ENCODE measurements around the gene CALML3. TPM values are rescaled to one million over a fixed set of nuclear protein-coding genes. Genes with fewer than 3 reads are reported as not detected.

CALML3 gene
- polyA plus RNA-seq, 4 donors = 0.07 to 0.27 (median 0.22) TPM; not detected in 1

GRCh38 chr10:5566614-5567013 is 41.9 kb downstream of the CALML3 start:
- no peaks in the 10 kb centered on the region for H3K36me3 ChIP-seq (ENCODE audit: control insufficient read depth in 3 of 3, insufficient read depth in 2 of 3, low read depth in 1 of 3, low read length in 3 of 3)
- H3K27me3 ChIP-seq (ENCODE audit: control insufficient read depth in 3 of 3, insufficient read depth in 3 of 3, low read length in 3 of 3) = no peaks in the 10 kb centered on the region
- H3K4me1 ChIP-seq (ENCODE audit: control insufficient read depth in 3 of 3, insufficient read depth in 2 of 3, low read depth in 1 of 3, low read length in 2 of 3) = peaks cover 0 to 33% (median 0%) of the 10 kb centered on the region in 3 donors
- H3K27ac ChIP-seq (ENCODE audit: low read depth in 1 of 3, low read length in 2 of 3) = no peak overlapping the region
- DNase-seq (no peak), FAIRE-seq (no peak)
- no peak overlapping the region for H3K4me3 ChIP-seq (ENCODE audit: low read depth in 1 of 3, low read length in 3 of 3)
- WGBS, 3 donors = 83 to 93% (median 83%) methylated on average over 3 of the region's 3 CpGs
- no peaks in the 10 kb centered on the region for H3K9me3 ChIP-seq (ENCODE audit: control insufficient read depth in 2 of 2, insufficient read depth in 1 of 2, low read depth in 1 of 2, low read length in 1 of 2)

DNA sequence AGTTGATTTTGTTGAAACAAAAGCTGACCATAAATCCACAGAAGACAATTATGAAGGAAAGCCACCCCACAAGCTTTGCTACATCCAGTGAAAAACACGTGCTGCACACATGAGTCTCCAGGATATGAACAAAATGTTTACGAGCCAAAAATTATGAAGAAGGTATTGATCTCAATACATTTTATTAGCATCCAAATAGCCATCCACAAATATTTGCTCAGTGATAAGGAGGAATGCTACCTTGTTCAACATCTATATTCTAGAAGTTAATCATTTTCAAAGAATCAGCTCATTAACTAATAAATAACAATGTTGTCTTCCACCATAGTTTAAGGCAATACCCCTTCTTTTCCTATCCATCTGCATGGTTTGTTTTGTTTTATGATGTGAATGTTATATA is 42.7 kb downstream of the CALML3 start:
- Histone ChIP-seq H3K4me1 (ENCODE audit: control insufficient read depth in 3 of 3, insufficient read depth in 2 of 3, low read depth in 1 of 3, low read length in 2 of 3) (peaks cover 0 to 41% (median 4%) of the 10 kb centered on the region in 3 donors), H3K9me3 (ENCODE audit: control insufficient read depth in 2 of 2, insufficient read depth in 1 of 2, low read depth in 1 of 2, low read length in 1 of 2) (no peaks in the 10 kb centered on the region), H3K36me3 (ENCODE audit: control insufficient read depth in 3 of 3, insufficient read depth in 2 of 3, low read depth in 1 of 3, low read length in 3 of 3) (no peaks in the 10 kb centered on the region), H3K4me3 (ENCODE audit: low read depth in 1 of 3, low read length in 3 of 3) (no peak overlapping the region), H3K27me3 (ENCODE audit: control insufficient read depth in 3 of 3, insufficient read depth in 3 of 3, low read length in 3 of 3) (no peaks in the 10 kb centered on the region), H3K27ac (ENCODE audit: low read depth in 1 of 3, low read length in 2 of 3) (peak overlapping the region in 1 of 3 donors; percentile 6)
- FAIRE-seq (no peak), DNase-seq (peak; percentile 50 to 62)
- WGBS, 3 donors = 15 to 68% (median 46%) methylated on average over 2 of the region's 2 CpGs

- H3K27ac ChIP-seq (ENCODE audit: low read depth in 1 of 3, low read length in 2 of 3) = no peak overlapping the region
- no peaks in the 10 kb centered on the region for H3K9me3 ChIP-seq (ENCODE audit: control insufficient read depth in 2 of 2, insufficient read depth in 1 of 2, low read depth in 1 of 2, low read length in 1 of 2)
- DNase-seq (no peak), FAIRE-seq (no peak)
- H3K36me3 ChIP-seq (ENCODE audit: control insufficient read depth in 3 of 3, insufficient read depth in 2 of 3, low read depth in 1 of 3, low read length in 3 of 3) = no peaks in the 10 kb centered on the region
- WGBS, 3 donors = 85 to 93% (median 93%) methylated on average over 2 of the region's 2 CpGs
- H3K27me3 ChIP-seq (ENCODE audit: control insufficient read depth in 3 of 3, insufficient read depth in 3 of 3, low read length in 3 of 3) = no peaks in the 10 kb centered on the region
- H3K4me1 ChIP-seq (ENCODE audit: control insufficient read depth in 3 of 3, insufficient read depth in 2 of 3, low read depth in 1 of 3, low read length in 2 of 3) = peaks cover 0 to 43% (median 6%) of the 10 kb centered on the region in 3 donors
- H3K4me3 ChIP-seq (ENCODE audit: low read depth in 1 of 3, low read length in 3 of 3) = no peak overlapping the region
Measured at GRCh38 chr10:5568984-5569383, 44.2 kb downstream of the CALML3 start.

DNA sequence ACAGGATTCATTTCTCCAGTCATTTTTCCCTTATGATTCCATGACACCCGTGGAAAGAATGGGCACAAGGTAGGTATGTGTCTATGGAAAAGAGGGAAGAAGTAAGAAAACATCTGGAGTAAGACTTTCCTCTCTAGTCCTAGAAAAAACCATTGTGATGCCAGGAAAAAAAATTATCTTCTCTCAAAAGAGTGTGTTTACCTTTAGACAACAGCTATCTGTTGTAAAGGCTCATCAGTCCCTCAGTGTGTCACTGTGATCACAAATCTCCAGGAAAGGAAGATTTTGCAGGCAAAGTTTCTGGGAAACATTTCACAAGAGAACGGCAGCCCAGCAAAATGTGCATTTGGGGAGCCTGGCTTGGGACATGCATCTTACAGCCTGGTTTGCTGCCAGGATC is 44.8 kb downstream of the CALML3 start:
- no peak for FAIRE-seq
- WGBS, 3 donors = 77 to 81% (median 79%) methylated on average over 2 of the region's 2 CpGs

GRCh38 chr10:5570007-5570655 is 45.4 kb downstream of the CALML3 start:
- DNase-seq = no peak
- no peaks in the 10 kb centered on the region for H3K27me3 ChIP-seq (ENCODE audit: control insufficient read depth in 3 of 3, insufficient read depth in 3 of 3, low read length in 3 of 3)
- H3K4me1 ChIP-seq (ENCODE audit: control insufficient read depth in 3 of 3, insufficient read depth in 2 of 3, low read depth in 1 of 3, low read length in 2 of 3) = peaks cover 0 to 43% (median 10%) of the 10 kb centered on the region in 3 donors
- FAIRE-seq = no peak
- no peaks in the 10 kb centered on the region for H3K9me3 ChIP-seq (ENCODE audit: control insufficient read depth in 2 of 2, insufficient read depth in 1 of 2, low read depth in 1 of 2, low read length in 1 of 2)
- H3K27ac ChIP-seq (ENCODE audit: low read depth in 1 of 3, low read length in 2 of 3) = no peak overlapping the region
- no peak overlapping the region for H3K4me3 ChIP-seq (ENCODE audit: low read depth in 1 of 3, low read length in 3 of 3)
- whole genome bisulfite sequencing, 3 donors = 82 to 88% (median 86%) methylated on average over 22 to 24 of the region's 24 CpGs
- peaks cover 0 to 1% (median 0%) of the 10 kb centered on the region in 3 donors for H3K36me3 ChIP-seq (ENCODE audit: control insufficient read depth in 3 of 3, insufficient read depth in 2 of 3, low read depth in 1 of 3, low read length in 3 of 3)

More for the DNA sequence above, 44.8 kb downstream of the CALML3 start:
- Histone ChIP-seq H3K27me3 (ENCODE audit: control insufficient read depth in 3 of 3, insufficient read depth in 3 of 3, low read length in 3 of 3) (no peaks in the 10 kb centered on the region), H3K4me1 (ENCODE audit: control insufficient read depth in 3 of 3, insufficient read depth in 2 of 3, low read depth in 1 of 3, low read length in 2 of 3) (peaks cover 0 to 43% (median 10%) of the 10 kb centered on the region in 3 donors), H3K27ac (ENCODE audit: low read depth in 1 of 3, low read length in 2 of 3) (no peak overlapping the region), H3K36me3 (ENCODE audit: control insufficient read depth in 3 of 3, insufficient read depth in 2 of 3, low read depth in 1 of 3, low read length in 3 of 3) (no peaks in the 10 kb centered on the region), H3K9me3 (ENCODE audit: control insufficient read depth in 2 of 2, insufficient read depth in 1 of 2, low read depth in 1 of 2, low read length in 1 of 2) (no peaks in the 10 kb centered on the region), H3K4me3 (ENCODE audit: low read depth in 1 of 3, low read length in 3 of 3) (no peak overlapping the region)
- DNase-seq = no peak

DNA sequence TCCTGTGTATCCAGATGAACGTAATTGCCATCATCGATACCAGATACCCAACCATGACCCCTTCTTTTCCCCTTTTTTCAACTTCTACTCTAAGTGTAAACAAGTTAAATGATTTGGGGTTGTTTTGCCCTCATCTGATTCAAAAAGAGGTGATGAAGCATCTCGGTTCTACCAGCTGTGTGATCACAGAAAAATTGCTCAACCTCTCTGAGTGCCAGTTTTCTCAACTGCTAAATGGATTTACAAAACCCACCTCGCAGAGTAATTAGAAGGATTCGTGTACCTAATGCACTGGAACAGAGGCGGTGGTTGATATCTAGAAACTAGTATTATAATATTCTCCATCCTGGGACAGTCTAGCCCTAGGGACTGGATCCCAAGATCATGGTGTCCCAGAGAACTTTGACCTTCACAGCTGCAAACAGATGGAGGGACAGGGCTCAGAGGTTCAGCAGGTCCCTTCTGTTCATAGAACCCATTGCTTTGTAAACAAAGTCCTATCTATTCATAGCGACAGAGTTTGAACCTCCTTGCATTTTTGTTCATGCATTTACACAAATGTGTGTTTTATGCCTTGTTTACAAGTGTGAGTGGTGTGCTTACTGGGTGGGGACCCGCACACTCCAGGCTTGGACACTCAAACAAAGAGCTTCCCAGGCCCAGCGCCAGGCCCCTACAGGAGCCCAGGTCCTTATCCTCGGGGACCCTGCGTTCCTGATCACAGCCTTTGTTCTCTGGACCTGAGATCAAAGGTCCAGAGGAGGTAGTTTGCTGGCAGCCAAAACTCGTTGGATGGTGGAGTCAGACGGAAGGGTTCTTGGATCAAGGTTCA is 46.4 kb downstream of the CALML3 start:
- Histone ChIP-seq H3K4me1 (ENCODE audit: control insufficient read depth in 3 of 3, insufficient read depth in 2 of 3, low read depth in 1 of 3, low read length in 2 of 3) (peaks cover 0 to 50% (median 15%) of the 10 kb centered on the region in 3 donors), H3K27ac (ENCODE audit: low read depth in 1 of 3, low read length in 2 of 3) (peak overlapping the region in 2 of 3 donors; percentile 26 to 49), H3K36me3 (ENCODE audit: control insufficient read depth in 3 of 3, insufficient read depth in 2 of 3, low read depth in 1 of 3, low read length in 3 of 3) (peaks cover 0 to 4% (median 0%) of the 10 kb centered on the region in 3 donors), H3K4me3 (ENCODE audit: low read depth in 1 of 3, low read length in 3 of 3) (no peak overlapping the region), H3K9me3 (ENCODE audit: control insufficient read depth in 2 of 2, insufficient read depth in 1 of 2, low read depth in 1 of 2, low read length in 1 of 2) (no peaks in the 10 kb centered on the region), H3K27me3 (ENCODE audit: control insufficient read depth in 3 of 3, insufficient read depth in 3 of 3, low read length in 3 of 3) (no peaks in the 10 kb centered on the region)
- 49 to 68% (median 58%) methylated on average over 13 of the region's 13 CpGs for WGBS, 3 donors
- FAIRE-seq (no peak), DNase-seq (peak; percentile 75 to 92)

GRCh38 chr10:5571826-5572225 is 47.1 kb downstream of the CALML3 start:
- WGBS, 3 donors = 75 to 88% (median 76%) methylated on average over 6 of the region's 6 CpGs
- Histone ChIP-seq H3K4me3 (ENCODE audit: low read depth in 1 of 3, low read length in 3 of 3) (no peak overlapping the region), H3K27ac (ENCODE audit: low read depth in 1 of 3, low read length in 2 of 3) (peak overlapping the region in 2 of 3 donors; percentile 43 to 49), H3K4me1 (ENCODE audit: control insufficient read depth in 3 of 3, insufficient read depth in 2 of 3, low read depth in 1 of 3, low read length in 2 of 3) (peaks cover 0 to 56% (median 15%) of the 10 kb centered on the region in 3 donors), H3K36me3 (ENCODE audit: control insufficient read depth in 3 of 3, insufficient read depth in 2 of 3, low read depth in 1 of 3, low read length in 3 of 3) (peaks cover 0 to 4% (median 0%) of the 10 kb centered on the region in 3 donors), H3K9me3 (ENCODE audit: control insufficient read depth in 2 of 2, insufficient read depth in 1 of 2, low read depth in 1 of 2, low read length in 1 of 2) (no peaks in the 10 kb centered on the region), H3K27me3 (ENCODE audit: control insufficient read depth in 3 of 3, insufficient read depth in 3 of 3, low read length in 3 of 3) (no peaks in the 10 kb centered on the region)
- no peak for FAIRE-seq
- DNase-seq = no peak

DNA sequence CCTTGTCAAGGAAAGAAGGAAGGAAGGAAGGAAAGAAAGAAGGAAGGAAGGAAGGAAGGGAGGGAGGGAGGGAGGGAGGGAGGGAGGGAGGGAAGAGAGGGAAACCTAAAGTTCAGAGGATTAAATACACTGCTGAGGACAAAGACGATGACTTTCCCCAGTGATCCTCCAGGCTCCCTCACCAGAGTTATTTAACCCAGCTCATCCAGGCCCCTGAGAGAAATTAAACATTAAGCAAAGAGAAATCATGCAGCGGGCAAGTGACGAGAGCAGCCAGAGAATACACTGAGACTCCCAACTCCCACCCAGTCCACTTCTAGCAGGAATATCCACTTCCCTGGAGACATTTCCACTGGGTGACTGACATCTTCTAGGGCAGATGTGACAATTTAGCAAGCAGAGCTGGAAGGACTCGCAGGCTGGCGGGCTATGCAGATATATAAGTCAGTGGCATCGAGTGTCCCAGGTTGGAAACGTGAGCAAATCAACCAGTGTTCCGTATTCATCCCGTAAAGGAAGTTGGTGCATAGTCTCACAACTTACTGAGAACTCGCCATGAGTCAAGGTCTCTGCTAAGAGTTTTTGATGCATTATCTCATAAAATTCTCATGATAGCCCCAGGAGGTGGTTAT is 48.7 kb downstream of the CALML3 start:
- Histone ChIP-seq H3K4me3 (ENCODE audit: low read depth in 1 of 3, low read length in 3 of 3) (no peak overlapping the region), H3K27ac (ENCODE audit: low read depth in 1 of 3, low read length in 2 of 3) (peak overlapping the region in 1 of 3 donors; percentile 8), H3K4me1 (ENCODE audit: control insufficient read depth in 3 of 3, insufficient read depth in 2 of 3, low read depth in 1 of 3, low read length in 2 of 3) (peaks cover 0 to 52% (median 15%) of the 10 kb centered on the region in 3 donors), H3K36me3 (ENCODE audit: control insufficient read depth in 3 of 3, insufficient read depth in 2 of 3, low read depth in 1 of 3, low read length in 3 of 3) (peaks cover 0 to 4% (median 0%) of the 10 kb centered on the region in 3 donors), H3K27me3 (ENCODE audit: control insufficient read depth in 3 of 3, insufficient read depth in 3 of 3, low read length in 3 of 3) (no peaks in the 10 kb centered on the region), H3K9me3 (ENCODE audit: control insufficient read depth in 2 of 2, insufficient read depth in 1 of 2, low read depth in 1 of 2, low read length in 1 of 2) (no peaks in the 10 kb centered on the region)
- FAIRE-seq = no peak
- 92 to 95% (median 93%) methylated on average over 10 of the region's 10 CpGs for WGBS, 3 donors
- no peak for DNase-seq
